Stimulated activated CD4-positive, alpha-beta T cell treated with anti-CD3 and anti-CD28 coated beads, TNF-alpha, amount 100 ng/mL, for 48 hours (primary cell): ENCODE measurements around the gene PTPN9.
"Not testable (repeated sequence)": the region's sequence is repeated elsewhere in the genome, so short reads cannot be mapped to it uniquely, and the experiment has no call there.

Experiments
- DNase-seq, 3 donors: peaks; one replicate each; pipeline ENCODE4 v3.0.0-alpha.2; 2020; ENCODE audit warnings: low read depth in 3 of 3

PTPN9 gene

DNA sequence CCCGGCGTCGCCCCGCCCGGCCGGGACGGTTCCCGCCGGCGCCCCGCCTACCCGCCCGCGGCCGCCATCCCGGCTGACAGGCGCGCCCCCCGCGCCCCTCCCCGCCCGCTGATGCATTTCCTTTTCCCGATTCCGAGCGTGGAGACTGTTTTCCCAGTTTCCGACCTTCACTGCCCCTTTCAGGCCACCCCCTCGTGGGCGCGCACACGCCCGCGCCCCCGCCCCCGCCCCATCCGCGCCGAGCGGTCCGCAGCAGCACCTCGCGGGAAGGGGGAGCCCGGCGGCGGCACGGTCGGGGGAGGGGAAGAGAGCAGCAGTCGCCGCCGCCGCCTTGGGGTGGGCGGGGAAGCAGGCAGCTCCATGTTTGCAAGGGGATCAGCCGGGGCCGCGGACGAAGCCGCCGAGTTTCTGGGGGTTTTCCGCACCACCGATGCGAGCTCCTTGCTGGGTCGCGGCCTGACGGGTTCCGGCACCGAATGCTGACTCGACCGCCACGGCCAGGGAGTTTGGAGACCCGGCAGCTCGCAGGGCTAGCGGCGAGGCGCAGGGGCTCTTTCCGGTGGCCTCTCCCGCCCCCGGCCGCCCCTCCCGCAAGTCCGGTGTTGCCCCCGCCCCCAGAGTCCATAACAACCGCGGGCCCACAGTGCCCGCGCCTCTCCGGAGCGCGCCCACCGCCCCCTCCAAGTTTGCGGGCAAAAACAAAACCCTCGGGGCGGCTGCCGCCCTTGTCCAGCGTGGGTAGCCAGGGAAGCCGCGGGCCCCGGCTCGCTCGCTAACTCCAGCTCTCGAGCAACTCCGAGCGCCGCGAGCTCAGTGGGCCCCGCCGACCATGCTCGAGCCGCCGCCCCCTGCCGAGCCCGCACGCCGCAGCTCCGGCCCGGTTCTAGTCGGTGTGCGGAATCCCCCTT is 124.4 kb downstream of the PTPN9 start:
- peak; percentile 56 to 82 (median 68) for DNase-seq

DNA sequence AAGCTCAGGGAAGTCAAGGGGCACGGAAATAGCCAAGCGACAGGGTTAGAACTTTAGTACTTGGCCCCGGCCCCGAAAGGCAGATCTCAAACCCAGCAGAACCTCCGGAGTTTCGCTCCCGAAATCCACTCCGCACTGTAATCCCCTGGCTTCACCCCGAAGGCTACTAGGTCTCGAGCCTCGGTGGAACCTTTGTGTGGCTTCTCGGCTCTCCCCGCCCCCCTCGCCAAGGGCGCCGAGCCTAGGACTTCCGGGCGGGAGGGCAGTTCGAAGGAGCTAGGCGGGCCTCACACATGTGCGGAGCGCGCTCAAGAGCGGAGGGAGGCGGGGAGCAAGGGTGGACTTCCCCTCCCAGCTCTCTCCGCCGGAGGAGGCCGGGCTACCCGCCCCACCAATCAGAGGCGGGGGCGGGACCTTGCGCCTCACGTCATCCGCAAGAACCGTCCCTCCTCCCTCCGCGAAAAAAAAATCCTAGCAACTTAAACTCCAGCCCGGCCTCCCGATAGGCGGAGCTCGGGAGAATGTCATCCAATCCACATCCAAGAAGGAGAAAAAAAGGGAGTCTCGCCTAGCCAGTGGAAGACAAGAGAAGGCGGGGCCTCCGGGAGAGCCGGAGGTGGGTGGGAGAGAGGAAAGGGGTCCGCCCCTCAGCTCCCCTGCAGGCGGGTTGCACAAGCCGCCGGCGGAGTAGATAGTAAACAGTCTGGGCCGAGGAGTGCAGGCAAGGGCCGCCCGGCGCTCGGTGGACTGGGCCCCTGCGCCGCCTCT is 125.2 kb downstream of the PTPN9 start:
- peak; percentile 92 to 96 (median 96) for DNase-seq

DNA sequence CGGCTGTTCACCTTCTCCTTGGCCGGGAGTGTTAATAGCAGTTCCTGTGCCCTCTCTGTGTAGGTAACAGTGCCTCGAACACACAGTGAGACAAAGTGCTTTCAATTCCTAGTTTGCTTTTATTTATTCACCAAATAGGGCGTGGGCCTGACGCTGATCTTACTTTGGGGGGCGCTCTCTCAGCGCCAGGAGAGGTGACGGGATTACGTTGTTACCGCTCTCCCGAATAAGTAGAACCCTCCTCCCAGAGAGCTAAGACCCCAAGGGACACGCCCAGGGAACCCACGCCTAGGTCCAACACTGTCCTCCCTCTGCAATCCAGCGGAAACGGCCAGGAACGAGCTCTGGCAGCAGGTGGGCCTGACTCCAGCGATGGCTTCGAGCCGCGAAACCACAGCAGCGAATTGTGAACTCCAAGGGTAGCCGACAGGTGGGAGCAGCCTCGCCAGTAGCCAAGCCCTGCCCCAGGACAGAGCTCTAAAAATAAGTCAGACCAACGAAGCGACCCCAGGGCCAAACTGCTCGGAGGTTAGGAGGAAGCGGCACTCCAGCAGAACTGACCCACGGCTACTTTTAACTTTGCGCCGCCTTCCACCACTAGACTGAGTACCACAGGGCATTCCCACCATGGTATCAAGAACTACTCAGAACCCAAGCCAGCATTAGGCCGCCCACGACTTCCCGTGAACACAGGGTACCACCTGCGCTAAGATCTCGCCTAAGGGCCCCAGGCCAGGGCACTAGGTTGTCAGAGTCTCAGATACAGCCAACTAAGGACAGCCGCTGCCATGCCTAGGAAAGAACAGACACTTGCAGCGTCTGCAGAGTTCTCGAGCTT is 126.0 kb downstream of the PTPN9 start:
- peak; percentile 50 to 70 (median 67) for DNase-seq

DNA sequence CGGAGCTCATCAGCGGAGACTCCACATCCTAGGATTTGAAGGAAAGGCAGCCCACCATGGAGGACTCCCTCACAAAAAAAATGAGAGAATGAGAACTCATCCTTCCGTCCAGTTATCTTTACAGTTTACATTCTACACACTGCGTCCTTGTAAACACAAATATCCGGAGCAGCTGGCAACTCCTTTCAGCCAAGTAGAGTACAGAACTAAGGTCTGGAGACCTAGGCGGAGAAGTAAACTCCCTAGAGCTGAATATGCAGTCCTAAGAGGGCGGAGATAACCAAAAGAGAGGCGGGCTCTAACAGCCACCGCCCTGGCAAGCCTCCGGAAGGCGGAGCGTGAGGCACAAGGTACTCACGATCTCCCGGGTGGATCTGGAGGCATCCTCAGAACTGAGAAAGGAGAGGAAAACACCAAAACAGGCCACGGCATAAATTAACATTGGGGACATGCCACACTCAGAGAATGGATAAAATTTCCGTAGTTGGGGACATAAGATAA is 126.7 kb downstream of the PTPN9 start:
- peak; percentile 53 to 75 (median 71) for DNase-seq

DNA sequence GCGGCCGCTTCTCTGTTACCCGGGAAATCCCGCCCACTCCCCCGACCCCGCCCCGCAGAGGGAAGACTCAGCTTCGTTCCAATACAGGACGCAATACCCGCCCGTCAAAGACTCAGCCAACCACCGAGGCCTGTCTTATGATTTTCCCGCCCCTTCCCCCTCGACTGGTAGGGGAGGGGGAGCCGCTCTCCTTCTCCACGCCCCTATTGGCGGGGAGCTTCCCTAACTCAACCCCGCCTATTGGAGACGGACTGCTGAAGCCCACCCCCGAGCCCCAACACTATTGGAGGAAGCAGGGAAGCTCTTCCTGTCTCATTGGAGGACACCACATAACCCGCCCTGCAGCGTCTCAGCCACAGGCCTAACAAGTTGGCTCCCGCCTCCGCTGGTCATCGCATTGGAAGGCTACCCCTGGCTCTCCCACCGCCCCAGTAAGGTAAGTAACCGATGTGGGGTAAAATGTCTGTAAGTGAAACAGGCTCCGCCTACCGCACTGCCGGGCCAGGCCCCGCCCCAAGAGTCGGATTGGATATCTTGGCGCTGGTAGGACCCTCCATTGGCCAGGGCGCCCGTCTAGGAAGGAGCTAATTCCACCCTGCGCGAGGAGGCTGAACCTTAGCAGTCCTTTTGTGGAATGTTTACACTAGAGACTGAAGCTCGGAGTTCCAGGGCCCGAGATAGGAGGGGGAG is 127.3 kb downstream of the PTPN9 start, which contains the start of gene SIN3A:
TSS of gene SIN3A (minus strand) at position 17 of the 690 bp plus-strand sequence. CDS start 21,315 bp downstream, outside the sequence.
- DNase-seq: peak; percentile 99

DNA sequence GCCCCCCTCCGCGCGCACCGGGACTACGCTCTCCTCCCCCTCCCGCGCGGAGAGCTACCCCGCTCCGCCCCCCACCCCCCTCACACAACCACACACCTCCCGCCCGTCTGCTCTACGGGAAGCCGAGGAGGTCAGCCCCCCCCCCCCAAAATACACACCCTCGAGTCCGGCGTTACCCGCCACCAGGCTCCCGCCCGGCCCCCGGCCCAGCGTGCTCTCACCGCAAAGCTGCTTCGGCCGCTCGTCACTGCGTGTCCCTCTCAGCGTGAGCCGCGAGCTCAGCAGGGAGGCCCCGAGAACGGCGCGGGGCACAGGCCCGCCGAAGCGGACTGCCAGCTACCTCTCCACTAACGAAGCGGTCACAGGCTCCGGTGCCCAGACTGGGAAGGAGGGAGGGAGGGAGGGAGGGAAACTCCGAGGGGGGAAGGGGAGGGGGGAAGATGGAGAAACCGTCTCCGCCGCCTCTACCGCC is 127.9 kb downstream of the PTPN9 start:
- DNase-seq: no peak

DNA sequence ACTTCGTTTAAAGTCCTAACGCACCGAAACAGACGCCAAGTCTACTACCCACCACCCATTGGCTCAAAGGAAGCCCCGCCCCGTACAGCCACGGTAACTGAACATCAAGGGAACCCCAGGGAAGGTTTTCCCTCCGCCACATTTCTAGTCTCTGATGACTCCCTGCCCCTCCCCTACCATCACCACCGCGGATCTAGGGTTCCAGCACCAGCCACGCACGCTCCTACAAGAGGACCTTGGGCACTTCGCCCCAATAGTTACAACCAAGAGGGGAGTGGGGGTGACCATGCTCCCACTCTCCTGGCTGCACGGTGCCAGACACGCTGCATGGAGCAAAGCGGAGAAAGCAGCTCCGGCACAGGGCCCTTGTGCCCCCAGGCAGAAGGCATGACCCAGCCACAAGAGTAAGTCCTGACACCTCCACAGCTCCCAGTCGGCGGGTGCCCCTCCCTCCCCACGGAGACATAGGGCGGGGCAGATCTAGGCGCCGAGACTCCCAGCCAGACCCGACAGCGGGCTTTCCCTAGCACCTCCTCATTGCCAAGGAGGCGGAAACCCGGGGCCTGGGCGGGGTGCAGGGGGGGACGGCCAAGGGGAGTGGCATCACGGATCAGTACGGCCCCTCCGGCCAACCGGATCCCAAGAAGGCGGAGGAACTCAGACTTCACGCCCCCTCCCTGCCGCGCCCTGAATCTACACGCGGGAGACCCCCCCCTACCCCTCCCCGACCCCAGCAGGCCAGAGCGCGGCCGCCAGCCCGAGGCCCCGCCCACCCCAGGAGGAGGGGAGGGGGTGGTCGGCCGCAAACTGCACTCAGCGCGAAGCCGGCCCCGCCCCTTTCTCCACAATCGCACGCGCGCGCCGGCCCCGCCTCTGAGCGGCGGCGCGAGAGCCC is 128.6 kb downstream of the PTPN9 start:
- DNase-seq: peak; percentile 94 to 98 (median 95)

DNA sequence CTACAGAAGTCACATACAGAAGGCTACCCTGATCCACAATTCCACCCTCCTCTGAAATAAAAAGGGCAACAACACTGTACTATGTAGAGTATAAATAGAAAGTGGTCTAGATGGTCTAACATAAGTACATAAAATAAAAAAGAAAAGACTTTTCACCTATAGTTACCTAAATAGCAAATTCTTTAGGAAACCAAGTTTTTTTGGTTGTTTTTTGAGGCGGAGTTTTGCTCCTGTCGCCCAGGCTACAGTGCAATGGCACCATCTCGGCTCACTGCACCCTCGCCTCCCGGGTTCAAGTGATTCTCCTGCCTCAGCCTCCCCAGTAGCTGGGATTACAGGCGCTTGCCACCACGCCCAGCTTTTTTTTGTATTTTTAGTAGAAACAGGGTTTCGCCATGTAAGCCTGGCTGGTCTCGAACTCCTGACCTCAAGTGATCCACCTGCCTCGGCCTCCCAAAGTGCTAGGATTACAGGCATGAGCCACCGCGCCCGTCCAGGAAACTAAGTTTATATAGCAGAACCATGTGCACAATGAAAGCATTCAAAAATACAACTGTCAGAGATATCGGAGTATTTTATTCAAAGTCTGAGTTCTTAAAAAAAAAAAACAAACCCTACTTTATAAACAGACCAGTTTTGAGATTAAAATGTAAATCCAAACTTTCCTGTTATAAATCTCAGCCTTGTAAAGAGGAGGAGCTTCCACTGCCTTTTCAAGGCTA is 129.4 kb downstream of the PTPN9 start:
- DNase-seq: no peak

DNA sequence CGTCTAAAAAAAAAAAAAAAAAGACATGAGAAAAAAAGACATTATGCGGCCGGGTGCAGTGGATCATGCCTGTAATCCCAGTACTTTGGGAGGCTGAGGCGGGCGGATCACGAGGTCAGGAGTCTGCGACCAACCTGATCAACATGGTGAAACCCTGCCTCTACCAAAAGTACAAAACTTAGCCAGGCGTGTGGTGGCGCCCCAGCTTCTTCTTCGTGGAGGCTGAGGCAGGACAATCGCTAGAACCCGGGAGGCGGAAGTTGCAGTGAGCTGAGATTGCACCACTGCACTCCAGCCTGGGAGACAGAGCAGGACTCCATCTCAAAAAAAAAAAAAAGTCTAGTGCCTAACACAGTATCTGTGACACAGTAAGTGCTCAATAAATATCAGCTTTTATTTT is 130.9 kb downstream of the PTPN9 start:
- DNase-seq: not testable (repeated sequence)

DNA sequence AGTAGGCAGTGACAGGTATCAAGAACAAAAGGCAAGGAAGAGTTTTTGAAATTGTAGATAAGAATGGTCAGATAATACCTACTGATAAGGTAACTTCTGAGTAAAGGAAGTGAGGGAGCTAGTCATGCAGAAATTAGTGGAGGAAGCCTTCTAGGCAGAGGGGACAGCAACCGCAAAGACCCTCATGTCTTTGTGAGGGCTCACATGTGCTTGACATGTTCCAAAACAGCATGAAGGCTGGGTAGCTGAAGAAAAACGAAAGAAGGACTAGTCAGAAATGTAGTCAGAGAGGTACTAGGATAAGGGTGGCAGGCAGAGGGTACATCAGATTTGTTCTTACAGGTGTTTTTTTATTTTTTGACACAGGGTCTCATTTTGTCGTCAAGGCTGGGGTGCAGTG is 133.0 kb downstream of the PTPN9 start:
- DNase-seq: no peak

DNA sequence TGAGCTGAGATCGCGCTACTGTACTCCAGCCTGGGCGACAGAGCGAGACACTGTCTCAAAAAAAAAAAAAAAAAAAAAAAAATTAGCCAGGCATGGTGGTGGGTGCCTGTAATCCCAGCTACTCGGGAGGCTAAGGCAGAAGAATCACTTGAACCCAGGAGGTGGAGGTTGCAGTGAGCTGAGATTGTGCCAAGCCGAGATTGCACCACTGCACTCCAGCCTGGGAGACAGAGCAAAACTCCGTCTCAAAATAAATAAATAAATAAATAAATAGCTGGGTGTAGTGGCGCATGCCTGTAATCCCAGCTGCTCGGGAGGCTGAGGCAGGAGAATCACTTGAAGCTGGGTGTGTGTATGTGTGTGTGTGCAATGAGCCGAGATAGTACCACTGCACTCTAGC is 133.8 kb downstream of the PTPN9 start:
- DNase-seq: not testable (repeated sequence)

DNA sequence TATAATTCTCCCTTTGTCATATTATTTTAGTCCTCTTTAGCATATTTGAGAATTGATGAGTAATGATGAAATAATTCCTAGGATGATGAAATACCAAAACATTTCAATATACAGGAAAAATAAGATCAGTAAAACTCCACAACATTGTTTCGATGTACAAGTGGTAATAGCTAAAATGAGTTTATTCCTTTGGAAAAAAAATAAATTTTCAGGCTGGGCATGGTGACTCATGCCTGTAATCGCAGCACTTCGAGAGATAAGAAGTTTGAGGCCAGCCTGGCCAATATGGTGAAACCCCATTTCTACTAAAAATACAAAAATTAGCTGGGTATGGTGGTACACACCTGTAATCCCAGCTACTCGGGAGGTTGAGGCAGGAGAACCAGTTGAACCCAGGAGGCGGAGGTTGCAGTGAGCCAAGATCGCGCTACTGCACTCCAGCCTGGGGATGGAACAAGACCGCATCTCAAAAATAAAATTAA is 135.1 kb downstream of the PTPN9 start:
- DNase-seq: not testable (repeated sequence)

DNA sequence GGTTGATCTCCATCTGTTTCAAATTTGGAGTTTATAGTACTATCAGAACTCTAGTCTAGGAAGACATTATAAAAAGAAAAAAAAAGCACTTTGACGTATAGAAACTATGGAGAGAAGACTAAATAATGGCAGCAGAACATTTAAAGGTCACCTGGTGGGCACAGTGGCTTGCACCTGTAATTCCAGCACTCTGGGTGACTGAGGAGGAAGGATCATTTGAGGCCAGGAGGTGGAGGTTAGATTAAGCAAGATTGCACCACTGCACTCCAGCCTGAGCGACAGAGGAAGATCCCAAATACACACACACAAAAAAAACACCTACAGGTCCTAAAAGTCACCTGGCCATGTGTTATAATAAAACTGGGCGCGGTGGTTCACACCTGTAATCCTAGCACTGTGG is 141.4 kb downstream of the PTPN9 start:
- no peak for DNase-seq

DNA sequence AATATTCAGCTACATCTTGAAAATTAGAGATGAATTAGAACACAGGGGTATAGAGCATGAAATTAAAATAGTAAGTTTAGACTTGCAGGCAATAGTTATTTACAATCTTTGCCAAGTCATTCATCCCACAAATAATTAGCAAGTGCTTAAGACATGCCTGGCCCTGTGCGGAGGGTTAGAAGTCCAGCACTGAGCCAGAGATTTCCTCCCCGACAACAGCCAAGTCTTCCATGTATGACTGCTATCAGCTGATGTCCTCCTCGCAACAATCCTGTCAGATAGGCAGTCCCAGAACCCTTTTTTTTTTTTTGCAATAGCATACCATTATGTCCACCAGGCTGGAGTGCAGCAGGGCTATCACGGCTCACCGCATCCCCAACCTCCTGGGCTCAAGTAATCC is 142.2 kb downstream of the PTPN9 start:
- DNase-seq: no peak

DNA sequence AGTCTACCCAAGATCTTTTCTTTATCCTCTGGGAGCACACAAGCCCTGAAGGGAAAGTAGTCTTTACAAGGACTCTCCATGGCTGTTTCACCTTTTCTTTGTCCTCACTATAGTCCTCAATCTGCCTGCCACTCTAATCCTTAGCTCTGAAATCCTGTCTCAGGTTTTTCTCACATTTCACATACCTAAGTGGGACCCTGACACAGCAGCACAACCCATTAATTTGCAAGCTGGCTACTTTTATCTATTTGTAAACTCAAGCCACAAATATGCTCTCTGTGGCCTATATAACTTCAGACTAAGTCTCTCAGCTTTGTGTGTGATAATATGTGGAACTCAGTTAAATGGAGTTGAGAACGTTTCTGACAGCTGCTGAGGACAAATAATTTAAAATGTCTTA is 147.4 kb downstream of the PTPN9 start:
- DNase-seq: no peak

DNA sequence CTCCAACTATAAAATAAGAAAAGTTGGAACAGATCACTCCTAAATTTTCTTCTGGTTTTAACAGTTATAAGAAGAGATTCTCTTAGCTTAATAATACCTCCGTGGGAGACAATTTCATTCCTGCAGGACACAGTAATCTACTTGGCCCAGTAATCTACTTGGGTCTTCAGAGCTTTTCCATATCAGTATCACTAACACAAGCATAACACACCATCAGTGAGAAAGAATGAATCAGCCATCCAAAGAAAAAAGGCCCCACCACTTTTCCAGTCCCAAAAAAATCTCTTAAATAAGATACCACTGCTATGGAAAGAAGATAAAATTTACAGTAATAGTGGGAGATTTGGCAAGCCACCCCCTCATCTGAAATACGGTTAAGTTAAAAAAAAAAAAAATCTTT is 147.8 kb downstream of the PTPN9 start:
- no peak for DNase-seq

DNA sequence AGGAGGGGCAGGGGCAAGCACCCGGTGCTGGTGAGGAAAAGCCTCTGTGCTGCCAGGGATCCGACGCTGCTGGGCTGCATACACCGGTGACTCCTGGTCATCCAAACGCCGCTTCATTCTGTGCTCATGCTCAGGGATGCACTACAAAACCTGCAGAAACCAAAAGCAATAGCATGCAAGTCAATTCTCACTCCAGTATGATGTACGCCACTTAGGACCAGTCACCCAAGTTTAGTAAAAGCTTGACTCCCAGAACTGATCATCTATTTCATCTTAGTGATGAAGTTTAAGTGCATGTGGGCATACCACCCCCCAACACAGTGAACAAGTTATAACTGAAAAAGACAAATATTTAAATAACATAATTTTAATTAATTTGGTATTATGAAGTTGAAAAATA is 148.9 kb downstream of the PTPN9 start:
- no peak for DNase-seq

DNA sequence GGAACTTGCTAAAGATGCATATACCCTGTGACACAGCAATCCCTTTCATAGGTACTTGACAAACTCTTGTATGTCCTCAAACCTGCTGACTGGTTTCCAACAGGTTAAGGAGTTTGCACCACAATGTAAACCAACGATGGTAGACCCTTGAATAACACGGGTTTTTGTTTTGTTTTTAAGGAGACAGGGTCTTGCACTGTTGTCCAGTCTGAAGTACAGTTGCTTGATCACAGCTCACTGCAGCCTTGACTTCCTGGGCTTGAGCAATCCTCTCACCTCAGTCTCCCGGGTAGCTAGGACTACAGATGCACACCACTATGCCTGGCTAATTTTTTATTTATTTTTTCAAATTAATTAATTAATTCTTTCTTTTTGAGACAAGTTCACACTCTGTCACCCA is 151.0 kb downstream of the PTPN9 start:
- DNase-seq: no peak

DNA sequence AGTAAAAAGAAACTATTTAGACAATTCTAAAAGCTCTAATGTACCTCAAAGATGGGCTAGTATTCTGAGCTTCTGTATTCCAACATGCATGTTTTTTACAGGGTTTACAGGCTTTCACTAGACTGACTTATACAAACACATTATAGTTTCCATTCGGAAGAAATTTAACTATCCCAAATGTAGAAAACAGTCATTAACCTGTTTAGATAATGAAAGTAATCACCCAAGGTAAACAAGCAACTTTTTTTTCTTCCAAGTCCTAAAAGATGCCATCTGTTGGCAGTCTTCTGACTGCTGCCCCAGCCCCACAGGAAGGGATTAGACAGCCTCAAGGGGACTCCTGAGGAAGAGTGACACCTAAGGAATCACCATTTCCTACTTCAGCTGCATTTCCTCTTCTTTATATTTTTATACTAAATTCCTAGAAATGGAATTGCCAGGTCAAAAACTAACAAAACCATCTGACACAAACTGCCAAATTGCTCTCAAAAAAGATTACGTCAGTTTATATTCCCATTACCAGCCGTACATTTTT is 153.1 kb downstream of the PTPN9 start:
- DNase-seq: no peak
